GM15510 (cell line): ENCODE measurements around the gene NTN3.

Experiments used
- POLR2A ChIP-seq: IDR thresholded peaks from 3 replicates; pipeline ENCODE4 v1.6.1; 2011; ENCODE audit warnings: borderline replicate concordance; ENCODE audit not compliant: insufficient read length; ENCODE audit errors: extremely low read depth

The NTN3 gene

DNA sequence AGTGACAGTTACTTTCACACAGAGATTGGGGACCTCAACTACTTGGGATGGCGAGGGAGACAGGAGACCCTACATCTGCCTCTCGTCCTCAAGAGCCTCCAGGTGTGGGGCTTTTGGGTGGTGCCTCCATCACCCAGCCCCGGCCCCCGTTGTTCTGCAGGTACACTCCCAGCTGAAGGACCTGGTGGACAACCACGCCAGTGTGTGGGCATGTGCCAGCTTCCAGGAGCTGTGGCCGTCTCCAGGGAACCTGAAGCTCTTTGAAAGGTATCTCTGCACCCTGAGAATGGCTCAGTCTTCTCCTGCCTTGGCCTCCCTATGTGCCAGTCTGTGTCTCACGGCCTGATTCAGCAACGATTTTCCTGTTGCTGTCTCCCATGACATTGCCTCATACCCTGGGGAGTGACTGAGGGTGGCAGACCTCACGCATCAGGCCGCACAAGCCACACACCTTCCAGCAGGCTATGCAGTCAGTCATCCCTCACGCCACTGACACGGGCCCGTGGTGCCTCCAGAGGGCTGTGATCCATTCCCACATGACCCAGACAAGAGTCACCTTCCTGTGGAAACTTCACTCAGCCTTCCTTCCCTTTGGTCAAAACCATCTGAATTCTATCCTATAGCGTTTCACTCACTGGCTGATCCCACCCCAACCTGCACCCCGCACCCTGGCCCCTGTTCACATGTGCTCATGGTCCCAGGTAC, 38.1 kb upstream of the NTN3 start:
- TF ChIP-seq POLR2A = no peak

DNA sequence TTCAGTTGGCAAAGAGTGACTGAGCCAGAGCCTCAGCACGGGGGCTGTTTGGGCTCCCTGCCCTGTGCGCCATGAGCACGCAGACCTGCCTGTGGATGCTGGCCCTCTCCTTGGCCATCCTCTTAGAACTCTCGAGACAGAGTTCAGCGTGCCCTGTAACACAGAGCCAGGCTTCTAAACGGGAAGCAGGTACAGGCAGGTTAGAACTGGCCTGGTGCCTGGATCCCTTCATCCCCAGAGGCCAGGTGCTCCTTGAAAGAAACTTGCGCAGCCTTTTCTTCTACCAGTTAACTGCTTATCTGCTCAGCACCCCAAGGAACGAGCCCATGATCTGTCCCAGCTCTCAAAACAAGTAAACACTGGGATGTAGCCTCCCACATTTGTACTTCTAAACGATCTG, 35.0 kb upstream of the NTN3 start:
- no peak for TF ChIP-seq POLR2A

DNA sequence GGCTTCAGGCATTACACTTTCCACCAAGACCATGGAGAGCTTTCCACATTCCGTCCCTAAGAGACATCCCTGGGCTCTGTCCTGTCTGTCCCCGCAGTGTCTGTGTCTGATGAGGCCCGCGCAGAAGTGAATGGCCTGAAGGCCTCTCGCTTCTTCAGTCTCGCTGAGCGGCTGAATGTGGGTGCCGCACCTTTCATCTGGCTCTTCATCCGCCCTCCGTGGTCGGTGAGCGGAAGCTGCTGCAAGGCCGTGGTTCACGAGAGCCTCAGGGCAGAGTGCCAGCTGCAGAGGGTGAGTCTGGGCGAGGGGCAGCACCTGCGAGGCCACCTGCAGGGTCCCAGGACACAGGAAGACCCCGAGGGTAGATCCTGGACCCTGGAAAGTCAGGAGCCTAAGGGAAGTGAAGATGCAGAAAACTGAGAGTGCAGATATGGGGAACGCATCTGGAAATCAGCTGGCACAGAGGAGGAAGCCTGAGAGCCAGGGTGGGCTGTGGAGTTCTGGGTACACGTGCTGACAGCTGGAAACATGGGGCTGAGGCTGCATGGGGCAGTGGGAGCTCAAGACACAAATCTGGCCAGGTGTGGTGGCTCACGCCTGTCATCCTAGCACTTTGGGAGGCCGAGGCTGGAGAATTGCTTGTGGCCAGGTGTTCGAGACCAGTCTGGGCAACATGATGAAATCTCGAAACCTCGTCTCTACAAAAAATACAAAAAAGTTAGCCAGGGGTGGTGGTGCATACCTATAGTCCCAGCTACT, 33.9 kb upstream of the NTN3 start:
- no peak for TF ChIP-seq POLR2A

DNA sequence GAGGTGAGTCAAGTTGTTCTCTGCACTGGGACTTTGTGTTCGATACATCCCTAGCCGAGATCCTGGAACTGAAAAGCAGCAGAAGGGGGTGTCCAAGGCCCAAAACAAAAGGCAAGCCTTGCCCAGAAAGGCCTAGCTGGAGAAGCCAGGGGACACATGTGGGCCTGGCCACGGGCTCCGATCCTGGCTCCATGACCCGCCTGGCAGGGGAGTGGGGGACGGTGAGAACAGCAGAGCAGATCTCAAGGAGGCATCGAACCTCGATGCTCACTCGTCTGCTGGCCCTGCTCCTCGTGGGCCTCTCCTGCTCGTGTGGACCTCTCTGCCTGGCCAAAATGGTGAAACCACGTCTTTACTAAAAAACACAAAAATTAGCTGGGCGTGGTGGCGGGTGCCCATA, 33.0 kb upstream of the NTN3 start:
- no peak for TF ChIP-seq POLR2A

DNA sequence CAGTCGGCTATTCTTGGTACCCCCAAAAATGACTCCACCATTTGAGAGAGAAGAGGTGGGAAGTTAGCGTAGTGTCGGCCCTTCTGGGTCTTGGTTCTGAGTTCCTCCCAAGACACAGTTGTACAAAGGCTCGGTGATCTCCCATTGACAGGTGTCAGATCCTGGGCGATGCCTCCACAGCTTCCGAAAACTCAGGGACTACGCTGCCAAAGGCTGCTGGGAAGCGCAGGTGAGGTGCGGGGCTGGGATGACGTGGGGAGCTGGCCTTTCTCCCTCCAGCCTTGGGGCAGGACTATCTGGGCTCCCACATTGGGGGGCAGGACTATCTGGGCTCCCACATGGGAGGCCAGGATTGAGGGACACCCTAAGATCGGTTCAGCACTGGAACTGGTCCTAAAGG, 31.5 kb upstream of the NTN3 start:
- peak; percentile 10 for TF ChIP-seq POLR2A

DNA sequence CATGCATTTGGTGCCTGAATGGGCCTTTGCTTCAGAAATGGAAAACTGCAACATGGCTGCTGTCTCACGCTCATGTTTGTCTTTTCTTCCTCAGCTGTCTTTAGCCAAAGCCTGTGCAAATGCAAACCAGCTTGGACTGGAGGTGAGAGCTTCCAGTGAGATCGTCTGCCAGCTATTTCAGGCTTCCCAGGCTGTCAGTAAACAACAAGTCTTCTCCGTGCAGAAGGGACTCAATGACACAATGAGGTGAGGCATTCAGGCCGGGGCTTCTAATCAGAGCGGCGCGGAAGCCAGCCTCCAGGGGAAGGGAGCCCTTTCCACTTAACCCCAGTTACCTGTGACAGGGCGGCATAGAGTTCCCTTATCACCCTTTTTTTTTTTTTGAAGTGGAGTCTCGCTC, 27.5 kb upstream of the NTN3 start:
- TF ChIP-seq POLR2A = no peak

DNA sequence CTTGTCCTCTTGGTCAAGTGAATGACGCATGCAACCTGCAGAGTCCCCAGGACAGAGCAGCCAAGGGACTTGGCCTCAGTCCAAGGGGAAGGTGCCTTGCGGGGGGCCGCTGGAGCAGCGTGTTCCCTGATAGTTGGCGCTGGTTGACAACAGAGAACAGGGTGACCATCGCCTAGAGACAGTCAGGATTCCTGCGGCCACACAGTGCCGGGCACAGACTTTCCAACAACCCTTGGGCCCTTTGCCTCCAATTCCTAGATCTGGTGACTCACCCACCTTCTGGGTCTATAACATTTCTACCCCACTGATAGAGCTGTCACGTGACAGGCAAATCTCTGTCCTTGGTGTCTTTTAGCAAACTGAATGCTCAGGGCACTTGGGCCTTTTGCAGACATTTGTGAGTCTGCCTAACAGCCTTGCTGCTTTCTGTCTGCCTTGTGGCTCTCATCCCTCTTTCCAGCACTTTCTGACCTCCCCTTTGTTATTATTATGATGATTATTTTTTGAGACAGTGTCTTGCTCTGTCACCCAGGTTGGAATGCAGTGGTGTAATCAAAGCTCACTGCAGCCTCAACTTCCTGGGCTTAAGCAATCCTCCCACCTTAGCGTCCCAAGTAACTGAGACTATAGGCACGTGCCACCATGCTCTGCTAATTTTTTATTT, 23.0 kb upstream of the NTN3 start:
- no peak for TF ChIP-seq POLR2A

DNA sequence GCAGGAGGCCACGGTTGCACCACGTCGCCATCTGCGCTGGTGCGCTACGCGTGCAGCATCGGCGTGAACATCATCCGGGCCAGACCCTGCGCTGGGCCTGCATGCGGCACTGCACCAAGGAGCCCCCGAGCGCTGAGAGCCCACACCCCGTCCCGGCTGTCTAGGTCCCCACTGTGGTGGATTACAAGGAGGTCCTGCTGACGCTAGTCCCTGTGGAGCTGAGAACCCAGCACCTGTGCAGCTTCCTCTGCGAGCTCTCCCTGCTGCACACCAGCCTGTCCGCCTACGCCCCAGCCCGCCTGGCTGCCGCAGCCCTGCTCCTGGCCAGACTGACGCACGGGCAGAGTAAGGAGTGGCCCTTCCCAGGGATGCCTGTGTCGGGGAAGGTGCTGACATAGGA, 22.0 kb upstream of the NTN3 start:
- TF ChIP-seq POLR2A = no peak

DNA sequence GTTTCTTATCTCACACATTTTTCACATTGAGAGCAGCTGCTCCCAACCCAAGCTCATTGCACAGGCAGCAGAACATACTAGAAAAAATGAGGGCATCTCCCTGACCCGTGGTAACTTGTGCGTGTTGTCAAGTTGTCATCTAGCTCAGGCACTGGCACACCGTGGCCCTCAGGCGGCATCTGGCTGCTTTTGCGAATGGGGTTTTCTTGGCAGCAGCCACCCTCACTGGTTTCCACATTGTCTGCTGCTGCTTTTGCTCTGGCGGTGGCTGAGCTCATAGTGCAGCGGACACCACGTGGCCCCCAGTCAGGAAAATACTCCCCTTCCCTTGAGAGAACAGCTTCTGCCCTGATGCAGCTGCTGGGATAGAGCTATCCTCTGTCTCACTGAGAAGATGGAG, 20.6 kb upstream of the NTN3 start:
- no peak for TF ChIP-seq POLR2A

DNA sequence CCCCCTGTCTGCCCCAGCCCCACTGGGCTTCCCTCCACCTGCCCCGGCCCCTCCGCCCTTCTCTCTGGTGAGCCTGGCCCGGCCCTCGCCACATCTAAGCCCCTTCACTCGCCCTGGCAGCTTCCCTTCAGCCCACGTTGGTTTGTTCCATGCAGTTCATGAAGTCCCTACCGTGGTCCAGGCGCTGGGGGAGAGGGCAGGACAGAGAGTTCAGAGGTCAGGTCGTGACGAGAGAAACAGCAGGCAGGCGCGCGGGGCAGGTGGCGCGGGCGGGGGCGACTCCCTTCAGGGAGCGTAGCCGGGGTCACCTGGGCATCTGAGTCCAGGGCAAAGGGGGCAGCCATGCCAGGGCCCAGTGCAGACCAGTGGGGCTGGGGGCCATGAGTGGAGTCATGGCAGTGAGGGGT, 20.1 kb upstream of the NTN3 start:
- TF ChIP-seq POLR2A = no peak

DNA sequence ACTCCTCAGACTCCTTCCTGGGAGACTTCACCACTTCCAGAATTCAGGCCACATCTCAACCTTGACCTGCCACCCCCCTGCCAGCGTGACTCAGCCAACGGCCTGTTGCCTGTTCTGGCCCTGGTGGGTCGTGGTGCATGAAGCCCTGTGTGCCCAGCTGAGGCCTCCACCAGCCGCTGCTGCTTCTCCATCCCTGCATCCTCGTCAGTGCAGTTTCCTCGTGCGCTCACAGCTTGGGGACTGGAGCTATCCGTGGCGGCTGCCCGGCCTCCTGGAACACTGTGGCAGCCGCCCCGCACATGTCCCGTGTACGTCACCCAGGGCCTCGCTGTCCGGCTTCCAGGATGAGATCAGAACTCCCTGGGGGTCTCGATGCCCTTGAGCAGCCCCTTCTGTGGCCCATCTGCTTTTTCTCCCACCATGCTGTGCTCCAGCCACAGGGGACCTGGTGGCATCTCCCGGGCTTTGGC, 19.2 kb upstream of the NTN3 start:
- no peak for TF ChIP-seq POLR2A

DNA sequence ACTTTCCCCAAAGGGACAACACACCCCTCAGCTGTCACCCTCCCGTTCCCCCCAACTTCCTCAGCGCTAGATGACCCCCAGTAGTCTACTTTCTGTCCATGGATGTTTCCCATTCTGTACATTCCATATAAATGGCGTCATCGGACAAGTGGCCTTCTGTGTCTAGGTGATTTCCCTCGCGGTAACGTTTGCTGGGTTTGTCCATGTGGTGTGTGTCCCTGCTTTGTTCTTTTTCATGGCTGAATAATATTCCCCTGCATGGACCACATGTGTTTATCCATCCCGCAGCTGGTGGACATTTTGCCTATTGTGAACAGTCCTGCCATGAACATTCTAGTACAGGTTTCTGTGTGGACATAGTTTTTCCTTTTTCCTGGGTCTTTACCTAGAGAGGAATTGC, 18.4 kb upstream of the NTN3 start:
- no peak for TF ChIP-seq POLR2A

DNA sequence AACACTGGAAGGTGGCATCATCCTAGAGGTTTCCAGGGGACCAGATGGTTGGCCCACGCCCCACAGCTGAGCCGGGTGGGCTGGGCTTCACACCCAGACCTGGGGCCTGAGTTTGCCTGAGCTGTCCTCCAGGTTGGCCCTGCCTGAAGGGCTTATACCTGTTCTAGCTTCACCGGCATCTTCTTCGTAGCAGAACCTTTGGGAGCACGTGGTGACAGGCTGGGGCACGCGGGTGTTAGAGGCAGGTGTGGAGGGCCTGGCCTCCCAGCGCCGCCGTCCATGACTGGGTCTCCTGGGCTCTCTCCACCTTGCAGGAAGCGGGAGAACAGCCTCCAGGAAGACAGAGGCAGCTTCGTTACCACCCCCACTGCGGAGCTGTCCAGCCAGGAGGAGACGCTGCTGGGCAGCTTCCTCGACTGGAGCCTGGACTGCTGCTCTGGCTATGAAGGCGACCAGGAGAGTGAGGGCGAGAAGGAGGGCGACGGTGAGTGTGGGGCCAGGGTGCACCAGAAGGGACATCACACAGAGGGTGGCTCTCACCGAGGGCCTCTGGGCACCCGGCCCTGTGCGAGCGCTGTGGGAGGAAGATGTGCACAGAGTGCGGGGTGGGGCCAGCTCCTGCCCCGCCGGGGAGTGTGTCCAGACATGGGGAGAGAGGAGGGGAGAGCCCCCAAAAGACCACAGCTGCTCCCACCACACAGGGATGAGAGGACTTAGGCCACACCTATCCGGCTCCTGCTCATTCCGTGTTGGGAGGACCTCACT, 15.8 kb upstream of the NTN3 start:
- TF ChIP-seq POLR2A = no peak

DNA sequence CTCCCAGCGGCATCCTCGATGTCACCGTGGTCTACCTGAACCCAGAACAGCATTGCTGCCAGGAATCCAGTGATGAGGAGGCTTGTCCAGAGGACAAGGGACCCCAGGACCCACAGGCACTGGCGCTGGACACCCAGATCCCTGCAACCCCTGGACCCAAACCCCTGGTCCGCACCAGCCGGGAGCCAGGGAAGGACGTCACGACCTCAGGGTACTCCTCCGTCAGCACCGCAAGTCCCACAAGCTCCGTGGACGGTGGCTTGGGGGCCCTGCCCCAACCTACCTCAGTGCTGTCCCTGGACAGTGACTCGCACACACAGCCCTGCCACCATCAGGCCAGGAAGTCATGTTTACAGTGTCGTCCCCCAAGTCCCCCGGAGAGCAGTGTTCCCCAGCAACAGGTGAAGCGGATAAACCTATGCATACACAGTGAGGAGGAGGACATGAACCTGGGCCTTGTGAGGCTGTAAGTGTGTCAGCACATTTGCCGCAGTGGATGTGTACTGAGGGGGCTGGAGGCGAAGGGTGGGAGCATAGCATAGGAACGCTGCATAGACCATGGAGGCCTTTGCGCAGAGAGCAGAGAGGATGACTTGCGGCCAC, 14.4 kb upstream of the NTN3 start:
- TF ChIP-seq POLR2A = no peak

DNA sequence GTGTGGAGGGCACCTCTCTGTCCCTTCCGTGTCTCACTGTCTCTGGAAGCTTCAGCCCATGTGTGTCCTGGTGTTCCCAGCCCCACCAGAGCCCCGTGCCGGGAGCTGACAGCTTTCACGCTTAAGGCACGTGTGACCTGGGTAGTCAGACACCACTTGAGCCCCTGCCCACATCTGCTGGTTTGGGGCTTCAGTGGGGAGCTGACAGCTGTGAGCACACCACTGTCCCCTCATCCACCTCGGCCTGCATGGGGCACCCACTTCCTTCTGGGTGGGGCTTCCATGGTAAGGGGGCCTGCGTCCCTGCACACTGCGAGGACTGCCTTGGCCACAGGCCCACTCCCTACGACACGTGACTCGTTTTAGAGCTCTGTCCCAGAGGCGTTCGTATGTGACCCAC, 13.8 kb upstream of the NTN3 start:
- no peak for TF ChIP-seq POLR2A

DNA sequence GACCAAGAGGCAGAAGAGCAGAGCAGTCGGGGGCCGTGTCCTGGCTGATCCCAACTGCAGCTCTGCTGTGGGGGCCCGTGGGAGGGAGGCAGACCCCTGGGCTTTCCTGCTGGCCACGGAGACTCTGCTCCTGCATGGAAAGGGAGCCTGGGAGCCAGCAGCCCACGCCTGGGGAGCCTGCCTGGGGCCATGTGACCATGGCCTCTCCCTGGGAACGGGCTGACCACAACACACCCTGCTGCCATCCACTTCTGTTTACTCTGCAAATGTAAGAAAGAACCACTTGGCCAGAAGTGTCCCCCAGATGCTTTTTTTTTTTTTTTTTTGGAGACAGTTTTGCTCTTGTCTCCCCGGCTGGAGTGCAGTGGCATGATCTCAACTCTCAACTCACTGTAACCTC, 13.2 kb upstream of the NTN3 start:
- no peak for TF ChIP-seq POLR2A
